ENCODE results near the gene PARD3.

Gene PARD3

DNA sequence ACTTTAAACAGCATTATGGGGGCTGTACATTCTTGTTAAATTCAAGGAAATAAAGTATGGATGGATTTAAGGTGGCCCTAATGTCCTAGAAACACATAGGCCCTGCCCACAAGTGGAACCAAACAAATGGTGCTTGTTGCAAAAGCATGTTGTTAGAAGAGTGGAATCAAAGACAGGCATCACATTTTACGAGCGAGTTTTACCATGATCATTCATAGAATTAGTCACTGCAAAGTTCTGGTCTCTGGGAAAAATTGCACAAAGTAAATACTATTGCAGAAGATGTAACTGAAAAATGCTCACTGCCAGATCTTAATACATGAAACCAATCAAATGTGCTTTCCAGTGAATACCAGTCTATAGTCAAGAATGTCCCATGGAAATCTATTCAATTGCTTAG, 677.1 kb downstream of the PARD3 start:
- no peak for DNase-seq (ENCODE audit: insufficient read length, low spot score)

DNA sequence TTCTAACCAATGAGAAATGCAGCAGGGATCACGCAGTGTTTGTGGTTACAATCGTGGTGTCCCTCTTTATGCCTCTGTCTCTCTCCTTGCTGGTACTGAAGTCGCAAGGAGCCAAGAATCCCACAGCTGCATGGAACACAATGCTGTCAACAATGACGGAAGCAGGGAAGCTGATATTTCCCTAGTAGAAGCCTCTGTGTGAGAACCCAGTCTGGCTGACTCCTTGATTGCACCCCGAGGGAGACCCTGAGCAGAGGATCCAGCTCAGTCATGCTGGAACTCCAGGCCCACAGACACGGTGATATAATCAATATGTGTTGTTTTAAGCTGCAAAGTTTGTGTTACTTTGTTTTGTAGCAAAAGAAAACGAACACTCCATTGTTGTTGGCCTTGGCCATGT, 677.9 kb downstream of the PARD3 start:
- no peak for FAIRE-seq

More for the DNA sequence above, 677.1 kb downstream of the PARD3 start:
- FAIRE-seq, result no peak

DNA sequence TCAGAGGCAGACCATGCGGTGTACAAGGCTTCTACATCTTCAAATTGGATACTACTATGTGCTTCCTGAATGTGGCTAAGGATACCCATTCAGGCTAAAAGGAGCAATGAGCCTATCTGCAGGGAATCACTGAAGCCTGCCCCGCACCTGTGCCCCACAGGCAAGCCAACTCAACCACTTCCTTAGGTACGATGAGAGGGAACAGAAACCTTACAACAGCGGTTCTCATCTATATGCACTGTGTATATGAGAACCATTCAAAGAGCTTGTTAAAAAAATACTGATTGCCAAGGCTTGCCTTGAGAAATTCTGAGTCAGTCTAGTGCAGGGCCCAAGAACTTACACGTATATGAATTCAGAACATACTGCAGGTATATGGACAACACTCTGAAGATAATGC, 679.6 kb downstream of the PARD3 start:
- FAIRE-seq, result no peak
- DNase-seq (ENCODE audit: insufficient read length, low spot score), result no peak

More for the DNA sequence above, 677.9 kb downstream of the PARD3 start:
- no peak for DNase-seq (ENCODE audit: insufficient read length, low spot score)

DNA sequence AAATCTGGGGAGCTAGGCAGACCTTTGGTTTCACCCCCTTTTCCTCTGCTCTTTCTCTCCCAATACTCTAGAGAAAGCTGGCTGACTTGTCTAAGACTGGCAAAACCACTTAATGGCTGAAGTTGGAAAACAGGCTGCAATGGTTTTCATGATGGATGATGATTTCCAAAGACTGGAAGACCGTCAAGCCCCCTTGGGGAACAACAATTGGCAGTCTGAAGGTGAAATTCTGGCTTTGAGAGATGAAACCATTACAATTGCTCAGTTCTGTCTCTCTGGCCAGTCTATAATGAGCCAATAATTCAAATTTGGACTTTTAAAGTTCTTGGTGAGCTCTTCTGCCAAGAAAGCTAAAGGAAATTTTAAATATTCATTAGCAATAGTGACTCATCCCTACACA, 680.5 kb downstream of the PARD3 start:
- FAIRE-seq (no peak), DNase-seq (ENCODE audit: insufficient read length, low spot score) (no peak)

DNA sequence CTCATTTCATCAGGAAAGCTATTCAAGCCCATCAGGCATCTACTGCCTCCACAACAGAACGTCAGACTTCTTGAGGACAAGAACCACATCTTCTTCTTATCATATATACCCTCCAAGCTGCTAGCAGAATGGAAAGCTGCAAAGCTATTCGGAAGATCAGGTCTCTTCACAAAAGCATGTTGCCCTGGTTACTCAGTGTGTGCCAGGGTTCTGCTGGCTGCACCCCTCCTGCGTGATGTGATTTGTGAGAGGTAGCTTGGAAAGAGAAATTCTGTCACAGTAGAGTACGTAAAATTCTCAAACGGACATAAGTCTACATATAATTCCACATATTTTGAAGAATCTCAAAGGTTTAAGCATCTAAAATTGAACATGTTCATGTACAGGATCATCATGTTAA, 681.7 kb downstream of the PARD3 start:
- DNase-seq (ENCODE audit: insufficient read length, low spot score) (no peak), FAIRE-seq (no peak)

DNA sequence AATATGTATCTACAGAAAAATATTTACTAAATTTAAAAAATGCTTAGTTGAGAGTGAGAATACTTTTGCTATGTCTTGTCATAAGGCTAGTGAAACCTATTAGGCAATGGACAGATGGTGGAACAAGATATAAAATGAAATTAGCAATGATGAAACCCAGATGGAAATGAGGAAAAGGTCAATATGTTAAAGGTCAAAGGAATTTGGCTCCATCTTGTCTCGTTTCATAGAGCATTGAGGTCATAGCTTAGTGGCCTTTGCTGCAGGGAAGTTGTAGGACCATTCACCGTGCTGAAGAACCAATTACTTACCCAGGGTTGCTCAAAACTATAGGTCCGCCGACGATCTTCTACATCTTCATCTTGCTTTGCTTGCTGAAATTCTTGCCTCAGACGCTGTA, 683.9 kb downstream of the PARD3 start:
- no peak for FAIRE-seq

DNA sequence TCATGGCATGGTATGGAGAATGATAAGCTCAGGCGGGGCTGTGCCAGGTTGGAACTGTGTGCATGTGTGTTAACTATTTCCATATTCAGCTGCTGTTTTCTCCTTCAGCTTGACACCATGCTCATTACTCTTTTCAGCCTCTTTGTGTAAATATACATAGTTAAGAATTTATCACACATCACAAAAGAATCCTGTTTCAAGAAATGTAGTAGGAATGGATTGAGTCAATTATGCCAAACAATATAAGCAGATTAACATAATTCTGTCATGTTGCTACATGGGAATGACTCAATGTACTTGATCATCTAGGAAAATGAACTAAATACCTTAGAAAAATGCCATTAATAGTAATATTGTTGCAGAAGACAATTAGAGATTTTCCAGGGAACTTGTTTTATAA, 687.4 kb downstream of the PARD3 start:
- FAIRE-seq (peak; percentile 23), DNase-seq (ENCODE audit: insufficient read length, low spot score) (no peak)

More for the DNA sequence above, 683.9 kb downstream of the PARD3 start:
- no peak for DNase-seq (ENCODE audit: insufficient read length, low spot score)

DNA sequence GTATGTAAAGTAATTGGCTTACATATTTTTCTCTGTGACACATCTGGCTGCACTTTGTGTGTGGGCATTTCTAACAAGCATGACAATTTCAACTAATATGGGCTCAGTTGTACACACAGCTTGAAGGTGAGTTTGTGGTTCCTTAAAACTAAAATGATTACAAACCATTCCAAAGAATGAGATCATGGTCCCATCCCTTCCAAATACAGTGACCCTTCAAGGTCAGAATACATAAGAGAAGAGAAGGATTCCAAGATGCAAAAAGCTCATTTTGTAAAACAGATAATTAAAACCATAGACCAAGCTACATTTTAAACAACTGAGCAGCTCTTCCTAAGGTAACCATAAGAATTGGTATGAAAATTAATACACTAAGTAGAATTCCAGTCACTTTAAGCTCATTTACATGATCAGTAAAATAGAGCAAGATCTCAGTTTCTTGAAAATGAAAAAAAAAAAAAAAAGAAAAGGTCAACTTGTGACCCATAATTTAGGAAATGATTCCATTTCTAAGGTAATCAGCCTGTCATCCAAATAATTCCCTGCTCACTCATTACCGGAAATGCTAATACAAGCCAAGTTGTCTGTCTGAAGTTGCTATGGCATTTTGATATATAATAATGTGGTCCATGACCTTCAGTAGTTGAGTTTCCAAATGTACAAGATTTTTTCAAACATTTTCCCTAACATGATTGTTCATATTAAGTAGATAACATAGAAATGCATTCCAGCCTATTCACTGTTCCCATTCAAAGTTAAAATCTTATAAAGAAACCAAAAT, 688.5 kb downstream of the PARD3 start:
- DNase-seq (ENCODE audit: insufficient read length, low spot score) (no peak), FAIRE-seq (no peak)

DNA sequence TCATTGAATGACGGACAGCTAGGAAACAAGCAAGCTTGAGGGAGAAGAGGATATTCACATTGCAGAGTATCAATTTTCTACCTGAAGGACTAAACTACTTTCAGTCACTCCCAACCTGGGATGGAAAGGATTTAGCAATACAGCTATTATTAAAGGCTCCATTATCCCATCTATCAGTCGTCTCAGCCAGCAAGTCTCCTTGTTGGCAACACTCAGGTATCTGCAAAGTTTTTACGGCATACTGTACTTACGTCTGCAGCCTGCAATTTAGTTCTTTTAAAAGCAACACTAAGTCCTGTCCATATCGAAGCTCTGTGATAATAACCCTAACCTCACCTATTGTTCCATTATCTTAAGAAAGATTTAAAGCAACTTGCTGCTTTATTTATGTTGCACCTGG, 689.4 kb downstream of the PARD3 start:
- no peak for DNase-seq (ENCODE audit: insufficient read length, low spot score)
- peak; percentile 38 for FAIRE-seq

DNA sequence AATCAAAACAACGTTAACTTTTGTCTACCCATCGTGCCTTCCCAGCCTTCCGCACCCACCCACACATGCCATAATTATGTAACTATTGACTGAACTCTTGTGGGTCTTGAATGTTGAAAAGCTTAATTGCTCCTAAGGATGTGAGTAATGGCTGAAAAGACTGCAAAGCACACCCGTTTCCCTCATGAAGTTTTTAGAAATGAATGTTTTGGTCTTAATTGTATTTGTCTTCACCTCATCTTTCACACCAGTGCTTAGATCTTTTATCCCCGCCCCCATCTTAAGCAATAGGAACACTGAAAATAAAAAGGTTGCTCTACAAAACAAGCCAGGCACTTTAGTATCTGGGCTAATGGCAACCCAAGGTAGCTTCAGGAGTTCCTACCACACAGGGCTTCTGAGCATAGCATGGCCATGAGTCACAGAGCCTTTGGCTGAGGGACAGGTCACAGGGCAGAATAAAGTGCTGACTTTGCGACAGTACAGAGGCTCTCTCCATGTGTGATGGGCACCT, 690.5 kb downstream of the PARD3 start:
- FAIRE-seq, result no peak
- peak; percentile 67 for DNase-seq (ENCODE audit: insufficient read length, low spot score)

DNA sequence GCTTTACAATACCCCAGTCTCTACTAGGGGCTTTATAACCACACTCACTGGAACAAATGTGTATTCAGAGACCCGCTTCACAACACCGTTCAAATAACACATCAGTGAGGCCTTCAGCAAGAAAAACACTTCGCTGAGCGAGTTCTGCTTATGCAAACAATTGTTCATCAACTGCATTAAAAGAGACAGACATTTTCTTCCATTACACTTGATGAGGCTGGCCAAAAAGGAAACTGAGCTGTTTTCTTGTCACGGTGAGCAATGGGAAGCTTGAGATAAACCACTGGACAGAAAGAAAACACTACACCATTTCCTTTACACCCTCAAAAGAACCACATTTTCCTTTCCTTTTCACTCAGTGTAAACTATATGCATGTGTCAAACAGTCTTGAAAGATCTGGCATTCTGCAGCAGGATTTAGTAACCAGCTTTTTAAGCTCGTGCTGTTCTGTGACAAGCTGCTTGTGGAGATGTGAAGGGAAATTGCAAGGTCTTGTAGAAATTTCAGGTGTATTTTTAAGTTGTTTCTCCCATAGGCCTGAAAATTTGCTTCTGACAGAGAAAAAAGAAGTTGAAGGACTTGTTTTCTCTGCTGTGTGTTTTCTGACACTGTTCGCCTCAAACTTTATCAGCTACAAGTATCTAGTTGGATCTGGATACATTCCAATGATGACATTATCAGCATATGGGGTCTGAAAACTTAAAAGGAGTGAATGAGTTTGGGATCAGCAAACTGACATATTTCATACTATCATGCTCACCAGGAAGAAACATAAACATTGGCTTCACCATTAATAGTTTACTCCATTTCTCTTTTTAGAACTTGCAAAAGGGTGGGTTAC, 693.1 kb downstream of the PARD3 start:
- FAIRE-seq (no peak), DNase-seq (ENCODE audit: insufficient read length, low spot score) (no peak)

DNA sequence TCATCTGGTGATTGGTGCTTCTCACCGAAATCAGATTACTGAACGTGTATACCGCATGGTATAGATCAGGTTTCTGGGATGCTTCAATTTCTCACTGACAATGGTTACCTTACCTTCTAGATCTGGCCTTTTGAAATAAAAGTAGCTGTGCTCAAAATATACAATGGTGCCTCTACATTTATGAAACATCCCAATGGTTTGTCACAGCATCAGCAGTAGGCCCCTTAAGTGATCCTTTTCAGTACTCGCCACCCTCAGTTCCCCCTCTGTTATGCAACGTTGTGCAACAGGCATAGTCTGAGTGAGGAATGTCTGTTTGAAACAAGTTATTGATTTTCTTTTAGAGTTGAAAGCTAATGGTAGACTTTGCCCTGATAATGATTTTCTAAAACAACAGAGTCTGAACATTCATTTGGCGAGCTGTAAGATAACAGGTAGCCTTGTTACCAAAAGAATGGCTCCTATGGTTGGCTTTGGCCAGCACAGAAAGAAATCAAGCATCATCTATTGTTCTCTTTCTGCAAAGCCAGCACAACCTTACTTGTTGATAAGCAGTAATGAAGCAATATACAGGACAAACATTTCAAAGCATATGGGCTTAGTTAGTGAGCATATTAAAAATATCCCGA, 693.9 kb downstream of the PARD3 start:
- DNase-seq (ENCODE audit: insufficient read length, low spot score) (no peak), FAIRE-seq (no peak)

DNA sequence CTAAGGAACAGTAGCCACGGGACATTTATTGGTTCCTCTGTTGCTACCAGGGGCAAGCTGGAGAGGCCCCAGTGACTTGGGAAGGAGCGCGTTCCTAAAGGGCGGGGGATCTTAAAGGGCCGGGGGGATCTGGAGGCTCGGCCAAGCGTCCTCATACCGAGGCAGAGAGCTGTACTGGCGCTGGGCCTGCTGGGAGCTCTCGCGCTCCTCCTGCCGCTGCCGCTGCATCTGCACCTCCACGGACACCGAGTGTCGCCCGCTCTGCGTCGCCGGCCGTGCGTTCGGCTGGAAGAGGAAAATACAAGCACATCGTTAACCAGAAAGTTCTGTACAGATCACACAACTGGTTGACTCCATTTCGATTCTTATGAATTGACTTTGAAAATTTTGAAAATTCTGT, 695.6 kb downstream of the PARD3 start:
- FAIRE-seq (no peak), DNase-seq (ENCODE audit: insufficient read length, low spot score) (no peak)

DNA sequence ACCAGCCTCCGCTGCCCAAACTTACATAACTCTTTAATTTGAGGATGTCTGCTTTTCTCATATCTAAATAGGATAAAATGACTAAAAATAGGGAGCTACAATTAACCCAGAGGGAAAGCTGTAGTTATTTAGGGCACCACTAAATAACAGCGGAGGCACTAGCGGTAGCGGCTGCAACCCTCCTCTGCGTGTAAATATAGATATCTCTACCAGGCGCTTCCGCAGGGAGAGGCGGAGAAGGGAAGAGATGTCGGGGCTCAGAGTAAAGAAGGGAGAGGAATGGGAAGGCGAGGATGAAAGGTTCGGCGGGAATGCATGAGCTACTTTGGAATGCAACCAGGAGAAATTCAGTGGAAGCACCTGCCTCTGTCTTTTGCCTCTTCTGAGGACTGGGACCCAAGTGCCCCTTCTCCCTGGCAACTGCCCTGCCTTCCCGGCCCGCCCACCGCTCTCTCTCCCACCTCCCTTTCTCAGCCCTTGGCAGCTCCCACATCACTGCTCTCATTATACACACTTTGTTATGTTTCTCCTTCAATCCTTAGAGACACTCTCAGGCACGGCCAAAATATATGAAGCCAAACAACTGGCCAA, 698.3 kb downstream of the PARD3 start:
- no peak for FAIRE-seq
- DNase-seq (ENCODE audit: insufficient read length, low spot score), result no peak

DNA sequence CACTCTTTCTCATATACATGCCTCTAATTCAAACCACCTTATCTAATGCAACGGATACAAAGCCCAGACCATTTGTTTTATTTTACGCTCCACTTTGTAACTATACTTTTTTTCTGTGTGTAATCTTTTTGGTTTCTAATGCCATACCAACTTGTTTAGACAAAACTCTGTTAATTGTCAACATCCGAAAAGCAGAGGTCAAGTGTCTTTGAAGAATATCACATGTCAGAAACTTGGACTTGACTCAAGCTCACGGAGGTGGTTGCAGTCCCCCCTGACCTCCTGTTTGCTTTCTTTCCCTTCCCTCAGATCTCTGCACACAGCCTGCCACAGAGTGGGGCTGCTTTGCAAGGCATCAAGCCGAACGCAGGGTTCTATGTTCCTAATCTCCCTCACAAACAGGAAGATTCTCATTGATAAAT, 698.9 kb downstream of the PARD3 start:
- peak; percentile 26 for FAIRE-seq

DNA sequence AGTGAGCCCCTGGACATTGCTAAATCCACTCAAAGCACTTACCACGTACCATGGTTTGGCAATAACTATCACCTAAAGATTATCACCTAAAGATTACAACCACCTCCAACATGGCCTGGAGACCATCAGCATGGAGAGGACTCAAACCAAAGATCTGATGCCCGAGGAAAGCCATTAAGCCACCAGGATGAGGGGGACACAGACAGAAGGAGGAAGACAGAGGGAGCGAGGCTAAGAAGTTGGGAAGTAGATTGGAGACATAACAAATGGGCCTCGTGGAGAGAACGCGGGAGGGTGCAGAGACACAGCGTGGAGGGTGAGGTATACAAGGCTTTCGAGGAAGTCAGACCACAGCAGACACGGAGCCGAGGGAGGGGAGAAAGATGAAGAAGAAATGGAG, 700.2 kb downstream of the PARD3 start:
- no peak for DNase-seq (ENCODE audit: insufficient read length, low spot score)
- FAIRE-seq, result no peak

More for the DNA sequence above, 698.9 kb downstream of the PARD3 start:
- DNase-seq (ENCODE audit: insufficient read length, low spot score), result no peak

DNA sequence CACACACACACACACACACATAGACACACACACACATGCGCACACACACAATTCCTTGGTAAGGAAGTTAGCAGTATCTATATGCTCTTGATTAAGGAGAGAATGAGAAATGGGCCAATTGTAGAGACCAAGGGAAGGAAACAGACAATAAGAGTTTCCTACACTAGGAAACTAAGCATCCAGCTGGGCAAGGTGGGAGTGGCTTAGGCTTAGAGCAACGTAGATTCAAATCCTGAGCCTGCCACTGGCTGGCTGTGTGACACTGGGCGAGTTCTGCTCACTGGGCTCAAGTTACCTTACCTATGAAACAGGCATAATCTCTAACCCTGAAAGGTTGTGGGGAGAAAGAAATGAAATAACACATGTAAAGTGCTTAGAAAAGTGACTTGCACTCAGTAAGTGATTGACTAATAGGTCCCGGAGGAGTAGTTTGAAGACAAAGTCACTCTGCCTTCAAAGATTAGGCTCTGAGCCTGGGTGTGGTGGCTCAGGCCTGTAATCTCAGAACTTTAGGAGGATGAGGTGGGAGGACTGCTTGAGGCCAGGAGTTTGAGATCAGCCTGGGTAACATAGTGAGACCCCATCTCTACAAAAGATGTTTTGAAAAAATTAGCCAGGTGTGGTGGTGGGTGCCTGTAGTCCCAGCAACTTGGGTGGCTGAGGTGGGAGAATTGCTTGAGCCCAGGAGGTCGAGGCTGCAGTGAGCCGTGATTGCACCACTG, 701.4 kb downstream of the PARD3 start:
- DNase-seq (ENCODE audit: insufficient read length, low spot score), result no peak
- no peak for FAIRE-seq

DNA sequence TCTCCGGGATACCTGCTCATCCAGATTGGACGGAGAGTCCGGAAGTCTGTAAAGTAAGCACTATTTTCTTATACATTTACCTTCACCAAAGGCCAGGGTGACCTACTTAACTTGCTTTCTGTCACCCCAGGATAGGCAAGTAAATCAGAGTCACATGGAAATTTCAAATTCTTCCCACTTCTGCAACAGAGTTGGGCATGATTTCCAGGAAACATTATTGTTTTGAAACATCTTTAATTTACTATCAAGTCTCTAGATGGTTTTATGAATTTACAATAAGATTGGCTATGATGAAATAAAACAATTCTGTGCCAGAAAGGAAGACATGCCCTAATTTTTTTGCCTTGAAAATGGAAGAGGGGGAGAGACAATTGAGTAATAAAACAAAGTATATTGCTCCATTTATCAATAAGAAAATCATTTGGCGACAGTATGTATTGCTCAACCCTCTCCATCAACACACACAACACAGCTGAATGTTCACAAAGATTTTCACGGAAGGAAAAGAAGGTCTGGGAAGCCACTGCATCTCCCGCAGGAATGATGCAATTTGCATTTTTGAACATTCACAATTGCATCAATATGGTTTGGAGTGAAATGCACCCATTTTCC, 702.8 kb downstream of the PARD3 start:
- DNase-seq (ENCODE audit: insufficient read length, low spot score), result no peak
- FAIRE-seq, result no peak

DNA sequence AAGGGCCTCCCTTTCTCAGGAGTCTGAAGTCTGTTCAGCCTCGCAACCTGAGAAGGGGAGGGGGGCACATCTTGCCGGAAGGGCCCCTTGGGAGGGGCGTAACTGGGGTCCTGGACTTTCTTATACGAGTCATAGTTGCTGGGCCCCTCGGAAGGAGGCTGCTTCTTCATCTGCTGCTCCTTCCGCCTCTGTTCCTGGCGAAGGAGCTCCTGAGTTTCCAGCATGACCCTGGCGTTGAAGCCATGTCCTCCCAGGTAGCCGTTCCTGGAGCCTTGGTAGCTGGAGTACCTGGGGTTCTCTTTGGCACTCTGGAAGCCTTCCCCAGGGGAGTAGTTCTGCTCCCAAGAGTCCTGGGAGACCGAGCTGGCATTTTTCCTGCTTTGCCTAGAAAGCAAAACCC, 703.9 kb downstream of the PARD3 start:
- DNase-seq (ENCODE audit: insufficient read length, low spot score), result no peak
- no peak for FAIRE-seq
